Naive B cell (primary cell): ENCODE measurements around the gene OSGEP. TPM values are rescaled to one million over a fixed set of nuclear protein-coding genes. Genes with fewer than 3 reads are reported as not detected.

Experiments used
- ATAC-seq, 2 donors: fragments of 150-1000 bp; cut with Tn5 transposase; 2 replicates each; pipeline ENCODE4 v1.10.0; 2021; ENCODE audit warnings: low read depth in 2 of 2, mild to moderate bottlenecking in 2 of 2, moderate library complexity in 2 of 2
- DNase-seq: peaks from one replicate; pipeline ENCODE4 v3.0.0; 2022
- H3K27ac Mint-ChIP-seq, 6 donors: one replicate each; pipeline ENCODE4 v1.8.0; 2020 to 2022; ENCODE audit warnings: mild to moderate bottlenecking in 6 of 6, mixed read lengths in 6 of 6, moderate library complexity in 5 of 6, inconsistent platforms in 2 of 6
- H3K27me3 Mint-ChIP-seq, 3 donors: one replicate each; pipeline ENCODE4 v1.8.0; 2021 to 2022; ENCODE audit warnings: mixed read lengths in 3 of 3, mild to moderate bottlenecking in 1 of 3
- H3K36me3 Mint-ChIP-seq, 2 donors: one replicate each; pipeline ENCODE4 v1.8.0; 2020 to 2022; ENCODE audit warnings: mixed read lengths in 2 of 2, inconsistent platforms in 1 of 2, mild to moderate bottlenecking in 1 of 2
- H3K4me1 Mint-ChIP-seq, 3 donors: one replicate each; pipeline ENCODE4 v1.8.0; 2020 to 2022; ENCODE audit warnings: mixed read lengths in 3 of 3, inconsistent platforms in 1 of 3, mild to moderate bottlenecking in 1 of 3, moderate library complexity in 1 of 3
- H3K4me3 Mint-ChIP-seq, 8 donors: one replicate each; pipeline ENCODE4 v1.8.0; 2020 to 2022; ENCODE audit warnings: mild to moderate bottlenecking in 8 of 8, mixed read lengths in 8 of 8, moderate library complexity in 8 of 8, inconsistent platforms in 2 of 8
- H3K9me3 Mint-ChIP-seq, 7 donors: one replicate each; pipeline ENCODE4 v1.8.0; 2020 to 2022; ENCODE audit warnings: mixed read lengths in 7 of 7, mild to moderate bottlenecking in 5 of 7, inconsistent platforms in 2 of 7, moderate library complexity in 1 of 7
- polyA plus RNA-seq, 6 donors: library from polyadenylated mRNA; unstranded; fragments of 300-500 nt; fragmentation: Illumina TruSeq; gene quantifications; one replicate each; pipeline ENCODE4 v1.2.3, GENCODE V29; 2021; ENCODE audit warnings: low read depth in 6 of 6

Gene OSGEP
- polyA plus RNA-seq, 6 donors from 2014 or later, result 57.5 to 87.9 (median 67.4) TPM

GRCh38 chr14:20486684-20487395, 32.2 kb upstream of the OSGEP start:
- Mint-ChIP-seq H3K9me3 (peaks cover 0 to 4% (median 0%) of the 10 kb centered on the region in 7 donors), H3K27ac (peak overlapping the region in 1 of 6 donors; percentile 37), H3K27me3 (no peaks in the 10 kb centered on the region), H3K36me3 (no peaks in the 10 kb centered on the region), H3K4me3 (peak overlapping the region in 5 of 8 donors; percentile 13 to 83 (median 47)), H3K4me1 (peaks cover 50 to 53% (median 53%) of the 10 kb centered on the region in 3 donors)
- ATAC-seq (no peak), DNase-seq (no peak)

GRCh38 chr14:20485900-20486299, 31.3 kb upstream of the OSGEP start:
- H3K9me3 Mint-ChIP-seq, result peaks cover 0 to 4% (median 0%) of the 10 kb centered on the region in 7 donors
- H3K27me3 Mint-ChIP-seq, result no peaks in the 10 kb centered on the region
- H3K4me1 Mint-ChIP-seq, result peaks cover 41 to 48% (median 46%) of the 10 kb centered on the region in 3 donors
- DNase-seq (no peak), ATAC-seq (no peak)
- no peaks in the 10 kb centered on the region for H3K36me3 Mint-ChIP-seq
- H3K4me3 Mint-ChIP-seq, result no peak overlapping the region
- peak overlapping the region in 1 of 6 donors; percentile 16 for H3K27ac Mint-ChIP-seq

DNA sequence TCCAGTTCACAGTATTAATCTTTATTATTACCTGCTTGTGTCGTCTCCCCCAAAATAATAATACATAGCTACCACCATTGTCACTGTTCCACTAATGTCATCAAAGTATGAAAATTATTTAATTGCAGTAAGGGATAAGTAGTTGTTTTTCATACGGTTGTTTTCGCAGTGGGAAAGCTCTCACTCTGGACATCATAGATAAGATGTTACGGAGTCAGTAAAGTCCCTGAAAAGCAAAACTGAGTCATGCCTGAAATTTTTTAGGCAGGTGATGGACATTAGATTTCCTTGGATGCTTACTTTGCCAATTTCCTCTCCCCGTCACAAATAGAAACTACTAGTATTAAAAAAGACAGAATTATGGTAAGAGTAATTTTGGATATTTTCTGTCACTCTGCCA, 27.8 kb upstream of the OSGEP start:
- H3K4me3 Mint-ChIP-seq, result no peak overlapping the region
- ATAC-seq (no peak), DNase-seq (no peak)
- H3K27me3 Mint-ChIP-seq, result no peaks in the 10 kb centered on the region
- peaks cover 0 to 7% (median 0%) of the 10 kb centered on the region in 7 donors for H3K9me3 Mint-ChIP-seq
- peaks cover 26 to 40% (median 35%) of the 10 kb centered on the region in 3 donors for H3K4me1 Mint-ChIP-seq
- H3K36me3 Mint-ChIP-seq, result peaks cover 0 to 6% of the 10 kb centered on the region in 2 donors
- peak overlapping the region in 1 of 6 donors; percentile 7 for H3K27ac Mint-ChIP-seq

DNA sequence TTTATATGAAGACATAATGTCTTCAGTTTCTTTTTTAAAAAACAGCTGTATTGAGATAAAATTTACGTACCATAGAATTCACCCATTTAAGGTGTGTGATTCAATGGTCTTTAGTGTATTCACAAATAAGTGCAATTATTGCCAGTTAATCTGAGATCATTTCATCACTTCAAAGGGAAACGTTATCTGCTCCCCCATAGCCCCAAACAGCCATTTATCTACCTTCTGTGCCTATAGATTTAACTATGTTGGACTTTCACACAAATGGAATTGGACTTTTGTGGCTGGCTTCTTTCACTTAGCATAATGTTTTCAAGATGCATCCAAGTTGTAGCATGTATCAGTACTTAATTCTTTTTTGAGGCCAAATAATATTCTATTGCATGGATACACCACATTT, 24.3 kb upstream of the OSGEP start:
- no peak overlapping the region for H3K4me3 Mint-ChIP-seq
- H3K9me3 Mint-ChIP-seq, result peaks cover 0 to 4% (median 0%) of the 10 kb centered on the region in 7 donors
- peak overlapping the region in 3 of 6 donors; percentile 72 to 82 (median 80) for H3K27ac Mint-ChIP-seq
- ATAC-seq (no peak), DNase-seq (no peak)
- H3K36me3 Mint-ChIP-seq, result peaks cover 22 to 26% of the 10 kb centered on the region in 2 donors
- H3K27me3 Mint-ChIP-seq, result no peaks in the 10 kb centered on the region
- peaks cover 33 to 59% (median 45%) of the 10 kb centered on the region in 3 donors for H3K4me1 Mint-ChIP-seq

GRCh38 chr14:20477211-20477876, 22.7 kb upstream of the OSGEP start:
- H3K4me1 Mint-ChIP-seq, result peaks cover 41 to 73% (median 55%) of the 10 kb centered on the region in 3 donors
- H3K9me3 Mint-ChIP-seq, result peaks cover 0 to 4% (median 0%) of the 10 kb centered on the region in 7 donors
- H3K4me3 Mint-ChIP-seq, result peak overlapping the region; percentile 48 to 86 (median 68)
- H3K27me3 Mint-ChIP-seq, result no peaks in the 10 kb centered on the region
- H3K27ac Mint-ChIP-seq, result peak overlapping the region; percentile 10 to 92 (median 74)
- DNase-seq, result peak; percentile 53
- peaks cover 24 to 36% of the 10 kb centered on the region in 2 donors for H3K36me3 Mint-ChIP-seq
- ATAC-seq, result peak; percentile 92 to 93

DNA sequence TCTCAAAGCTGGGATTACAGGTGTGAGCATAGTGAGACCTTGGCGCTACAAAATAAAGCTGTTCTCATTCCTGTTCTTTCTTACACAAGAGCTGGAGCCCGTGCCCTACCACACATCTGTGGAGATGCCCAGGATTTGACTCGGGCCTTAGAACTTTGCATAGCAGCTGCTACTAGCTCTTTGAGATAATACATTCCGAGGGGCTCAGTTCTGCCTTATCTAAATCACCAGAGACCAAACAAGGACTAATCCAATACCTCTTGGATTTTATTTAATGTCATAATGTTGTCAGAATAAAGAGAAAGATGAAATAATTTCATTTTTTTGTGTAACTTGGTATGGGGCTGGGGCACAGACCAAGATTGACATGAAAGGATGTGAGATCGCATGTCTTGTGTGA, 22.2 kb upstream of the OSGEP start:
- Mint-ChIP-seq H3K36me3 (peaks cover 24 to 42% of the 10 kb centered on the region in 2 donors), H3K9me3 (peaks cover 0 to 4% (median 0%) of the 10 kb centered on the region in 7 donors), H3K4me3 (peak overlapping the region; percentile 48 to 86 (median 60)), H3K27me3 (no peaks in the 10 kb centered on the region), H3K27ac (peak overlapping the region; percentile 1 to 92 (median 78)), H3K4me1 (peaks cover 46 to 78% (median 55%) of the 10 kb centered on the region in 3 donors)
- DNase-seq, result no peak
- ATAC-seq, result no peak

GRCh38 chr14:20472536-20473169, 18.0 kb upstream of the OSGEP start:
- ATAC-seq (no peak), DNase-seq (no peak)
- Mint-ChIP-seq H3K36me3 (peaks cover 19 to 43% of the 10 kb centered on the region in 2 donors), H3K27ac (peak overlapping the region; percentile 30 to 88 (median 72)), H3K27me3 (no peaks in the 10 kb centered on the region), H3K4me3 (peak overlapping the region in 5 of 8 donors; percentile 44 to 83 (median 75)), H3K4me1 (peaks cover 58 to 79% (median 65%) of the 10 kb centered on the region in 3 donors), H3K9me3 (peaks cover 0 to 2% (median 0%) of the 10 kb centered on the region in 7 donors)

DNA sequence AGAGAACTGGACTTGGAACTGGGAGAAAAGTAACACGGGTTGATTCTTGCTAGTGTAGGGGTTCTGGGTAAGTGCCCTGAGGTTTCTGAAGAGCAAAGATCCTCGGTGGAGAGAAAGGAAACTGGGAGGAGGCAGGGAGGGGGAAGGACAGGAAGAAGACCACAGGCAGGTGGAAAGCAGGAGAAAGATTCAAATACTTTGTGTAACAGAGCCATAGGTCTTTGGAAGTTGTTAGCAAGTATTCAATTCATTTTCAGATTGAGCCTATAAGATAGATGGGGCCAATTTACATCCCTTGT, 15.9 kb upstream of the OSGEP start:
- H3K27ac Mint-ChIP-seq, result peak overlapping the region; percentile 95 to 99 (median 97)
- no peaks in the 10 kb centered on the region for H3K27me3 Mint-ChIP-seq
- peaks cover 44 to 59% (median 52%) of the 10 kb centered on the region in 3 donors for H3K4me1 Mint-ChIP-seq
- no peak for DNase-seq
- peak overlapping the region; percentile 94 to 100 (median 99) for H3K4me3 Mint-ChIP-seq
- peaks cover 19 to 32% of the 10 kb centered on the region in 2 donors for H3K36me3 Mint-ChIP-seq
- peaks cover 0 to 2% (median 0%) of the 10 kb centered on the region in 7 donors for H3K9me3 Mint-ChIP-seq
- no peak for ATAC-seq

- Mint-ChIP-seq H3K9me3 (peaks cover 0 to 2% (median 0%) of the 10 kb centered on the region in 7 donors), H3K36me3 (peaks cover 14 to 28% of the 10 kb centered on the region in 2 donors), H3K4me3 (peak overlapping the region; percentile 94 to 100 (median 99)), H3K27me3 (no peaks in the 10 kb centered on the region), H3K27ac (peak overlapping the region; percentile 95 to 99 (median 97)), H3K4me1 (peaks cover 42 to 58% (median 53%) of the 10 kb centered on the region in 3 donors)
- ATAC-seq, result peak; percentile 22 to 29
- DNase-seq, result peak; percentile 40
Measured at GRCh38 chr14:20469890-20470602, 15.4 kb upstream of the OSGEP start.

DNA sequence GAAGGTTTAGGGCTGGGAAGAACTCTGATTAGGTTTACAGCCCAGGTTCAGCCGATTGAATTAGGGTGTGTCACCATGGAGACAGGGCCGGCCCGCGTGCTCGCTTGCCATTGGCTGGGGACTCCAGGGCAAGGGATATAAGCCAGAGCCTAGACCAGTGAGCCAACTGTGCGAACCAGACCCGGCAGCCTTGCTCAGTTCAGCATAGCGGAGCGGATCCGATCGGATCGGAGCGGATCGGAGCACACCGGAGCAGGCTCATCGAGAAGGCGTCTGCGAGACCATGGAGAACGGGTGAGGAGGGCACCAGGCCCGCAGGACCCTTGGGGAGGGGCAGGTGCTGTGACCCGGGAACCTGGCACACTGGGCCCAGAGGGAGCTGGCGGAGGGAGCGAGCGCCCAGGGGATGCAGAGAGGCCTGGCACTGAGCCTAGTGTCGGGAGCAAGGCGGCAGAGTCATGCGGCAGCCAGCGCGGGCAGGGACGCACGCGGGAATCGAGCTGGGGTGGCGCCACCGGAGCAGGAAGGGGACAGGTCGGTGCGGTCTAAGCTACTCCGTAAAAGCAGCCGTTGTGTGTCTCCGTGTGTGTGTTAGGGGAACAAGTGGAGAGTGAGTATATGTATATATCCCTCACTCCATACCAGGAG, 14.8 kb upstream of the OSGEP start, which contains the start of gene PNP:
Gene PNP, plus strand, starts transcription at position 165 of the 648 bp plus-strand sequence. Its CDS starts 119 bp downstream, at position 284.
- ATAC-seq (peak; percentile 91 to 93), DNase-seq (peak; percentile 80)
- peaks cover 0 to 2% (median 0%) of the 10 kb centered on the region in 7 donors for H3K9me3 Mint-ChIP-seq
- H3K4me1 Mint-ChIP-seq, result peaks cover 46 to 59% (median 55%) of the 10 kb centered on the region in 3 donors
- H3K4me3 Mint-ChIP-seq, result peak within 1 kb of the TSS; percentile 94 to 100 (median 99)
- H3K27ac Mint-ChIP-seq, result peak within 1 kb of the TSS; percentile 95 to 99 (median 97)
- H3K36me3 Mint-ChIP-seq, result peaks cover 7 to 22% of the 10 kb centered on the region in 2 donors
- H3K27me3 Mint-ChIP-seq, result no peaks in the 10 kb centered on the region

- H3K27me3 Mint-ChIP-seq, result no peaks in the 10 kb centered on the region
- peaks cover 0 to 2% (median 0%) of the 10 kb centered on the region in 7 donors for H3K9me3 Mint-ChIP-seq
- H3K4me3 Mint-ChIP-seq, result peak overlapping the region; percentile 94 to 100 (median 99)
- no peak for ATAC-seq
- H3K4me1 Mint-ChIP-seq, result peaks cover 52 to 60% (median 53%) of the 10 kb centered on the region in 3 donors
- peaks cover 2 to 16% of the 10 kb centered on the region in 2 donors for H3K36me3 Mint-ChIP-seq
- H3K27ac Mint-ChIP-seq, result peak overlapping the region; percentile 95 to 99 (median 97)
- DNase-seq, result no peak
Measured at GRCh38 chr14:20468764-20469241, 14.2 kb upstream of the OSGEP start.
